HEK293 (cell line): ENCODE data around the gene DNAJC7.
A peak's percentile ranks its signal among the peaks of the same experiment; 100 is the strongest.

ENCODE experiments used
- CTCF ChIA-PET: fragments of 350-600 bp; formaldehyde crosslinking; extraction: SDS; loops from one replicate; lab custom pipeline; 2021; ENCODE audit warnings: antibody characterized with exemption; lab: Yijun Ruan, JAX
- POLR2A ChIA-PET: fragments of 300-600 bp; formaldehyde crosslinking; extraction: SDS; loops from one replicate; lab custom pipeline; 2020; ENCODE audit warnings: antibody characterized with exemption, inconsistent platforms; lab: Yijun Ruan, JAX
- H3K27ac ChIP-seq: fragments of 200-500 bp; sonication (Bioruptor generic); 2 replicates; pipeline ENCODE4 v1.5.1; 2014; ENCODE audit warnings: low read depth, low read length, control low read depth, inconsistent platforms; ENCODE audit errors: extremely low read depth
- H3K36me3 ChIP-seq, 2 experiments: fragments of 200-500 bp in 1 of 2; sonication (Bioruptor generic) in 1 of 2; 1 replicate in 1 of 2; 2 replicates in 1 of 2; pipeline ENCODE4 v1.5.1; 2014 to 2017; ENCODE audit warnings: inconsistent platforms in 2 of 2, low read length in 2 of 2; ENCODE audit not compliant: control insufficient read depth in 2 of 2, insufficient read depth in 1 of 2
- H3K4me1 ChIP-seq: fragments of 200-500 bp; sonication (Bioruptor generic); 2 replicates; pipeline ENCODE4 v1.5.1; 2014; ENCODE audit warnings: mild to moderate bottlenecking, low read length, inconsistent platforms; ENCODE audit not compliant: control insufficient read depth, insufficient read depth
- H3K4me3 ChIP-seq: 2 replicates; pipeline ENCODE4 v1.5.1; 2011; ENCODE audit warnings: low read depth, mild to moderate bottlenecking, control low read depth, low read length, moderate library complexity
- H3K9me3 ChIP-seq: fragments of 200-500 bp; sonication (Bioruptor generic); 2 replicates; pipeline ENCODE4 v1.5.1; 2014; ENCODE audit warnings: low read depth, low read length, inconsistent platforms; ENCODE audit not compliant: control insufficient read depth, insufficient read depth
- REST ChIP-seq: fragments of 450-650 bp; formaldehyde crosslinking; IDR thresholded peaks from 2 replicates; pipeline ENCODE4 v1.5.1; 2016; ENCODE audit warnings: missing biosample characterization, missing genetic modification characterization
- SP3 ChIP-seq: fragments of 450-650 bp; formaldehyde crosslinking; IDR thresholded peaks from 2 replicates; pipeline ENCODE4 v1.5.1; 2016; ENCODE audit warnings: missing biosample characterization, missing genetic modification characterization
- ZFP69B ChIP-seq: fragments of 450-650 bp; formaldehyde crosslinking; IDR thresholded peaks from 2 replicates; pipeline ENCODE4 v1.5.1; 2016; ENCODE audit warnings: missing biosample characterization, missing genetic modification characterization
- ZNF155 ChIP-seq: fragments of 450-650 bp; formaldehyde crosslinking; IDR thresholded peaks from 2 replicates; pipeline ENCODE4 v1.5.1; 2016; ENCODE audit warnings: missing biosample characterization, missing genetic modification characterization
- ZNF239 ChIP-seq: fragments of 450-650 bp; formaldehyde crosslinking; IDR thresholded peaks from 2 replicates; pipeline ENCODE4 v1.5.1; 2016; ENCODE audit warnings: missing biosample characterization, missing genetic modification characterization
- ZNF26 ChIP-seq: fragments of 450-650 bp; formaldehyde crosslinking; IDR thresholded peaks from 2 replicates; pipeline ENCODE4 v1.5.1; 2016; ENCODE audit warnings: missing biosample characterization, missing genetic modification characterization
- ZNF280D ChIP-seq: fragments of 450-650 bp; formaldehyde crosslinking; IDR thresholded peaks from 2 replicates; pipeline ENCODE4 v1.5.1; 2016; ENCODE audit warnings: missing biosample characterization, missing genetic modification characterization
- ZNF37A ChIP-seq: fragments of 450-650 bp; IDR thresholded peaks from 2 replicates; pipeline ENCODE4 v1.5.1; 2018; ENCODE audit warnings: missing biosample characterization, missing genetic modification characterization
- ZNF423 ChIP-seq: fragments of 450-650 bp; formaldehyde crosslinking; IDR thresholded peaks from 2 replicates; pipeline ENCODE4 v1.5.1; 2016; ENCODE audit warnings: missing biosample characterization, missing genetic modification characterization
- ZNF501 ChIP-seq: fragments of 450-650 bp; formaldehyde crosslinking; IDR thresholded peaks from 2 replicates; pipeline ENCODE4 v1.5.1; 2016; ENCODE audit warnings: missing biosample characterization, missing genetic modification characterization
- ZNF561 ChIP-seq: fragments of 450-650 bp; IDR thresholded peaks from 2 replicates; pipeline ENCODE4 v1.5.1; 2018; ENCODE audit warnings: missing biosample characterization, missing genetic modification characterization, borderline replicate concordance
- ZNF600 ChIP-seq: fragments of 450-650 bp; formaldehyde crosslinking; IDR thresholded peaks from 2 replicates; pipeline ENCODE4 v1.5.1; 2016; ENCODE audit warnings: missing biosample characterization, missing genetic modification characterization
- ZNF624 ChIP-seq: fragments of 450-650 bp; formaldehyde crosslinking; IDR thresholded peaks from 2 replicates; pipeline ENCODE4 v1.5.1; 2017; ENCODE audit warnings: missing biosample characterization, missing genetic modification characterization
- ZNF639 ChIP-seq: fragments of 450-650 bp; formaldehyde crosslinking; IDR thresholded peaks from 2 replicates; pipeline ENCODE4 v1.5.1; 2016; ENCODE audit warnings: missing biosample characterization, missing genetic modification characterization
- ZSCAN18 ChIP-seq: fragments of 450-650 bp; formaldehyde crosslinking; IDR thresholded peaks from 2 replicates; pipeline ENCODE4 v1.5.1; 2016; ENCODE audit warnings: missing biosample characterization, missing genetic modification characterization

DNAJC7 gene

GRCh38 chr17:42027590-42027889 lies 10.3 kb upstream of the DNAJC7 start (continued):
- TF ChIP-seq ZNF423 (tag by site-specific recombination) (no peak), ZNF239 (tag by site-specific recombination) (no peak), ZNF600 (no peak), ZNF26 (tag by site-specific recombination) (no peak)

- ChIA-PET CTCF (interaction anchor here (0.6 to 12.6 kb wide), 12 partner anchors 9 to 375 kb away, joined by 3 to 260 read pairs (median 6); partner anchors contain the start of genes CNP, DHX58, HSPB9 and KAT2A), POLR2A (interaction anchor here (0.6 to 5.5 kb wide), 9 partner anchors 9 to 97 kb away, joined by 3 to 50 read pairs (median 4); partner anchors contain the start of genes DNAJC7, NKIRAS2, ODAD4 and ZNF385C)
- H3K36me3 ChIP-seq, result peaks cover 18 to 40% of the 10 kb centered on the region in 2 experiments; a peak in 2 of 3 replicates
- no peaks in the 10 kb centered on the region for H3K4me1 ChIP-seq
- no peak overlapping the region for H3K4me3 ChIP-seq
- TF ChIP-seq REST, result peak; percentile 33; the same call in 1 of the 2 replicates
- TF ChIP-seq SP3 (tag by site-specific recombination), result no peak
- no peak for TF ChIP-seq ZNF561 (tag by site-specific recombination)
- no peak overlapping the region for H3K27ac ChIP-seq
- H3K9me3 ChIP-seq, result no peaks in the 10 kb centered on the region
Measured at GRCh38 chr17:42026857-42027589, 9.8 kb upstream of the DNAJC7 start.

DNA sequence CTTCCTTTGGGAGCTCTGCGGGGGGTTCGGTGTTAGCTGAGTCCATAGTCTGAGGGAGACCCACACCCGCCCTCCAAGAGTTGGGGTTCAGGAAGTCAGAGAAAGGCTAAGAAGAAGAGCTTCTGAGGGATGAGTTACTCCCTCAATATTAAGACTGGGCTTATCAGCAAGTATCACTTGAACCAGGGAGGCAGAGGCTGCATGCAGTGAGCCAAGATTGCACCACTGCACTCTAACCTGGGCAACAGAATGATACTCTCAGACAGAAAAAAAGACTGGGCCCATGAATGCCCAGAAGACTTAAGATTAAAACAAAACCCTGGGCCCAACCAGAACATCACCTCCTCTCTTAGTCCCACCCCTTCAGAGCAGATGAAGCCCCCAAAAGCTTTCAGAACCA lies 8.7 kb upstream of the DNAJC7 start:
- no peaks in the 10 kb centered on the region for H3K9me3 ChIP-seq

More for the DNA sequence above, 8.7 kb upstream of the DNAJC7 start:
- Histone ChIP-seq H3K27ac (no peak overlapping the region), H3K4me3 (no peak overlapping the region), H3K36me3 (peaks cover 23 to 48% of the 10 kb centered on the region in 2 experiments; a peak in 2 of 3 replicates), H3K4me1 (no peaks in the 10 kb centered on the region)
- no peak for TF ChIP-seq ZFP69B (tag by site-specific recombination)
- TF ChIP-seq ZNF37A (tag by site-specific recombination), result no peak
- no peak for TF ChIP-seq ZSCAN18 (tag by site-specific recombination)
- no peak for TF ChIP-seq ZNF639 (tag by site-specific recombination)
- TF ChIP-seq ZNF280D (tag by site-specific recombination), result no peak
- no peak for TF ChIP-seq ZNF501 (tag by site-specific recombination)
- TF ChIP-seq ZNF155 (tag by site-specific recombination), result no peak
- no peak for TF ChIP-seq ZNF624
- POLR2A ChIA-PET, result interaction anchor here (0.9 to 5.5 kb wide), 6 partner anchors 8 to 88 kb away, joined by 3 to 50 read pairs (median 4); partner anchors contain the start of genes DNAJC7, NKIRAS2 and ZNF385C
- CTCF ChIA-PET, result interaction anchor here (0.6 to 12.6 kb wide), 26 partner anchors 8 to 402 kb away, joined by 3 to 260 read pairs (median 5); partner anchors contain the start of genes C17orf113, CNP, DHX58 and HSPB9
